Kidney (tissue), 22 donors: ENCODE measurements around the gene ADAT2. TPM values are rescaled to one million over a fixed set of nuclear protein-coding genes. Genes with fewer than 3 reads are reported as not detected.

Source experiments
- DNase-seq, 5 donors: peaks; one replicate each; pipeline ENCODE4 v3.0.0-alpha.2; 2013 to 2020
- FAIRE-seq: peaks from 2 replicates; lab custom pipeline; 2012; peaks lifted over from hg19 to GRCh38; lab: Jason Lieb, UNC
- H3K27ac ChIP-seq, 2 donors: one replicate each; pipeline ENCODE4 v1.7.0; 2013; ENCODE audit warnings: low read depth in 2 of 2, low read length in 2 of 2, inconsistent platforms in 1 of 2
- H3K27me3 ChIP-seq: one replicate; pipeline ENCODE4 v1.7.1; 2013; ENCODE audit warnings: low read length, inconsistent platforms; ENCODE audit not compliant: control insufficient read depth, insufficient read depth
- H3K36me3 ChIP-seq, 3 donors: one replicate each; pipeline versions ENCODE4 v1.7.0 to v1.7.1; 2013; ENCODE audit warnings: low read length in 3 of 3, control low read depth in 1 of 3, inconsistent platforms in 1 of 3; ENCODE audit not compliant: insufficient read depth in 3 of 3, control insufficient read depth in 2 of 3
- H3K4me1 ChIP-seq, 3 donors: one replicate each; pipeline versions ENCODE4 v1.7.0 to v1.7.1; 2013; ENCODE audit warnings: low read length in 3 of 3, inconsistent platforms in 1 of 3, low read depth in 1 of 3; ENCODE audit not compliant: control insufficient read depth in 2 of 3, insufficient read depth in 2 of 3
- H3K4me3 ChIP-seq, 3 donors: one replicate each; pipeline versions ENCODE4 v1.7.0 to v1.8.1; 2013; ENCODE audit warnings: low read length in 3 of 3, control low read depth in 1 of 3, inconsistent platforms in 1 of 3
- H3K9ac ChIP-seq, 3 donors: one replicate each; pipeline versions ENCODE4 v1.7.0 to v1.7.1; 2013; ENCODE audit warnings: low read length in 3 of 3, control low read depth in 1 of 3, inconsistent platforms in 1 of 3
- H3K9me3 ChIP-seq, 3 donors: one replicate each; pipeline versions ENCODE4 v1.7.0 to v1.7.1; 2013; ENCODE audit warnings: low read length in 3 of 3, control low read depth in 1 of 3, inconsistent platforms in 1 of 3; ENCODE audit not compliant: control insufficient read depth in 2 of 3, insufficient read depth in 1 of 3
- intact Hi-C: fragments of 100-400 bp; cut with DNase I; formaldehyde crosslinking; loops from one replicate; pipeline ENCODE4 v1.11.1; 2022
- long read RNA-seq, 10 donors: library from polyadenylated mRNA in 1 of 10; unstranded in 1 of 10; transcript quantifications; one replicate each; pipeline ENCODE4 v2.0.0 and lab custom pipeline, GENCODE V29; 2021 to 2026
- polyA plus RNA-seq: library from polyadenylated mRNA; stranded (reverse); fragments of 350-450 nt; fragmentation: Illumina TruSeq; extraction: RNeasy Lipid Tissue Mini Kit (QIAGEN cat#74804); gene quantifications from one replicate; pipeline ENCODE4 v1.2.3, GENCODE V29; 2014; ENCODE audit warnings: low read depth, low replicate concordance; ENCODE audit not compliant: insufficient read depth
- total RNA-seq: library from RNA; stranded (reverse); fragmentation: NEBNext Ultra II Directional; extraction: Animal tissue kit (Norgen Biotek cat#: 25700); gene quantifications from one replicate; pipeline ENCODE4 v1.2.1, GENCODE V29; 2021
- TF ChIP-seq, protein P1 (sequence below): IDR thresholded peaks from 3 replicates; pipeline ENCODE4 v1.5.1; 2012; ENCODE audit warnings: mild to moderate bottlenecking, moderate library complexity, borderline replicate concordance; ENCODE audit not compliant: insufficient read depth; ENCODE audit errors: extremely low read depth
- donor health status: control.
- donor health status: control.
- donor health status: control.
- donor health status: control.
- donor health status: control.
- donor health status: DM: yes; HTN: yes; CAD: no.
- donor health status: Normal renal cell carcinoma (clear cell type).

The ADAT2 gene
- total RNA-seq (6.9 TPM), polyA plus RNA-seq (4.6 TPM)
- long read RNA-seq, donor 1, full-length matches to known transcripts: 2 of 2 reads
- long read RNA-seq, donor 1, partial matches to known transcripts: 0 of 2 reads
- long read RNA-seq, donor 1, other reads (novel, unspliced or antisense): 0 of 2 reads
- long read RNA-seq, donor 2, full-length matches to known transcripts: 4 of 4 reads
- long read RNA-seq, donor 2, partial matches to known transcripts: 0 of 4 reads
- long read RNA-seq, donor 2, other reads (novel, unspliced or antisense): 0 of 4 reads
- long read RNA-seq, donor 3, partial matches to known transcripts: 0 of 5 reads
- long read RNA-seq, donor 3, other reads (novel, unspliced or antisense): 0 of 5 reads
- long read RNA-seq, donor 4, partial matches to known transcripts: 0 of 1 reads
- long read RNA-seq, donor 4, other reads (novel, unspliced or antisense): 0 of 1 reads
- long read RNA-seq, donor 5: 0 reads
- long read RNA-seq, donor 6, full-length matches to known transcripts: 2 of 2 reads
- long read RNA-seq, donor 6, partial matches to known transcripts: 0 of 2 reads
- long read RNA-seq, donor 6, other reads (novel, unspliced or antisense): 0 of 2 reads
- long read RNA-seq, donor 7, full-length matches to known transcripts: 1 of 6 reads
- long read RNA-seq, donor 7, partial matches to known transcripts: 1 of 6 reads
- long read RNA-seq, donor 7, other reads (novel, unspliced or antisense): 4 of 6 reads
- long read RNA-seq, donor 8, full-length matches to known transcripts: 3 of 3 reads
- long read RNA-seq, donor 8, partial matches to known transcripts: 0 of 3 reads
- long read RNA-seq, donor 8, other reads (novel, unspliced or antisense): 0 of 3 reads
- long read RNA-seq, donor 9: 0 reads
- long read RNA-seq, donor 10, full-length matches to known transcripts: 2 of 2 reads
- long read RNA-seq, donor 10, partial matches to known transcripts: 0 of 2 reads
- long read RNA-seq, donor 10, other reads (novel, unspliced or antisense): 0 of 2 reads

DNA sequence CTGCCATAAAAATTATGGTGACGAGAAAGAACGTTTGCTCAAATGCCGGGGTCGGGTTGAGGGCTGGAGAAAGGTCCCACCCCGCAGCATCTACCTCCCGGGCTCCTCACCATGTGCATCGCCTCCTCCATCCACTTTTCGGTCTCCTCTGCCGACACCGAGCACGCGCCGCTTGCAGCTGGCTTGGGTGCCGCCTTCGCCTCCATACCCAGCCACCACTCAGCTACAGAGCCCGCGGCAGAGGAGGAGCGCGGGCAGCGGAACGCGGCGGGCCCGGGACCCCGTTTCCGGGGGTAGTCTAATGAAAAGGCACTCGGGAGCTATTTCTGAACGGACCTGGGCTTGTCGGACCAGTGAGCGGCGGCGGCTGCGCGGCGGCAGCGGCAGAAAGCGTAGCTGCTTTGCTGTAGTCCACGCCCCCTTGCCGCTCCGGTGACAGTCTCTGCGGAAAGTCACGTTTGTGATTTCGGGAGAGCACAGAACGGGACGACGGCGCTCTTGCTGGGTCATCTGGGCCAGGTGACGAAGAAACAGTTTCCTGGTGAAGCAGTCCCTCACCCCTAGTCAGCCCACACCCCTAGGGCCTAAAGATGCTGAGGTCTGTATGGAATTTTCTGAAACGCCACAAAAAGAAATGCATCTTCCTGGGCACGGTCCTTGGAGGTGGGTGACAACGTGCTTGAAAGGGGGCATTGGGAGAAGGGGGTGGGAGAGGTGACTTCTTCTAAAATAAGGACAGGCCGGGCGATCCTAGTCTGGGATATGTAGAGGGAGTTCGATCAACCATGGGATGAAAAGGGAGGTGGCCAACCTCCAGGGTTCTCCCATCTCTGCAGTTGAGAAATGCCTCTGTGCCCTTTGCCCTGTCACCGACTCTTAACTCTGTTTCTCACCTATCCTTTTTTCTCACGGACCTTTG is at the start of gene ADAT2, which contains the start of gene PEX3:
Gene ADAT2 (minus strand): TSS at position 243 of the 919 bp plus-strand sequence. CDS start 37 bp downstream, at position 206.
Gene PEX3 (plus strand): TSS at position 353 of the 919 bp plus-strand sequence. CDS start 238 bp downstream, at position 591.
- intact Hi-C loops: no loop called here
- H3K4me1 ChIP-seq: peaks cover 0 to 7% (median 3%) of the 10 kb centered on the region in 3 donors
- no peak for FAIRE-seq
- H3K27me3 ChIP-seq: no peaks in the 10 kb centered on the region
- H3K27ac ChIP-seq: peak within 1 kb of the TSS; percentile 51 to 78
- peak within 1 kb of the TSS; percentile 89 to 98 (median 96) for H3K4me3 ChIP-seq
- DNase-seq: peak; percentile 96 to 97 (median 96)
- H3K36me3 ChIP-seq: no peaks in the 10 kb centered on the region
- no peaks in the 10 kb centered on the region for H3K9me3 ChIP-seq
- peak within 1 kb of the TSS; percentile 92 to 96 (median 92) for H3K9ac ChIP-seq
- TF ChIP-seq, protein P1, sequence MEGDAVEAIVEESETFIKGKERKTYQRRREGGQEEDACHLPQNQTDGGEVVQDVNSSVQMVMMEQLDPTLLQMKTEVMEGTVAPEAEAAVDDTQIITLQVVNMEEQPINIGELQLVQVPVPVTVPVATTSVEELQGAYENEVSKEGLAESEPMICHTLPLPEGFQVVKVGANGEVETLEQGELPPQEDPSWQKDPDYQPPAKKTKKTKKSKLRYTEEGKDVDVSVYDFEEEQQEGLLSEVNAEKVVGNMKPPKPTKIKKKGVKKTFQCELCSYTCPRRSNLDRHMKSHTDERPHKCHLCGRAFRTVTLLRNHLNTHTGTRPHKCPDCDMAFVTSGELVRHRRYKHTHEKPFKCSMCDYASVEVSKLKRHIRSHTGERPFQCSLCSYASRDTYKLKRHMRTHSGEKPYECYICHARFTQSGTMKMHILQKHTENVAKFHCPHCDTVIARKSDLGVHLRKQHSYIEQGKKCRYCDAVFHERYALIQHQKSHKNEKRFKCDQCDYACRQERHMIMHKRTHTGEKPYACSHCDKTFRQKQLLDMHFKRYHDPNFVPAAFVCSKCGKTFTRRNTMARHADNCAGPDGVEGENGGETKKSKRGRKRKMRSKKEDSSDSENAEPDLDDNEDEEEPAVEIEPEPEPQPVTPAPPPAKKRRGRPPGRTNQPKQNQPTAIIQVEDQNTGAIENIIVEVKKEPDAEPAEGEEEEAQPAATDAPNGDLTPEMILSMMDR: peak; percentile 22

DNA sequence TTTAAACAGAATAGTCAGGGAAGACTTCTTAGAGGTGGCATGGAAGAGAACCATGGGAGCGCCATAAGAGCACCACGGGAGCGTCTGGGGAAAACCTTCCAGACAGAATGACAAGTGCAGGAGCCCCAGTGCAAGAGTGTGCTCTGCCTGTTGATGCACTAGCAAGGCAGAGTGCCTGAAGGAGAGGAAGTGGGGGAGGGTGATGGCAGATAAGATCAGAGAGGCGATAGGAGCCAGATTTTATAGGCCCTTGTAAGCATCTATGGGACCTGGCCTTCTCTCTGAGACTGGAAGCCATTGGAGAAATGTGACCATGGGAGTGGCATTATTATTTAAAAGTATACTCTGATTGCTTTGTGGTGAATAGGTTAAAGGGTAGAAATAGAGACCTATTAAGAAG is 47.9 kb upstream of the ADAT2 start:
- H3K27me3 ChIP-seq: no peaks in the 10 kb centered on the region
- no peak overlapping the region for H3K4me3 ChIP-seq
- H3K4me1 ChIP-seq: no peaks in the 10 kb centered on the region
- TF ChIP-seq, protein P1: no peak
- FAIRE-seq (no peak), DNase-seq (no peak)
- no peak overlapping the region for H3K9ac ChIP-seq
- peaks cover 3 to 21% (median 10%) of the 10 kb centered on the region in 3 donors for H3K36me3 ChIP-seq
- H3K27ac ChIP-seq: no peak overlapping the region
- H3K9me3 ChIP-seq: no peaks in the 10 kb centered on the region
- intact Hi-C loops: no loop called here

DNA sequence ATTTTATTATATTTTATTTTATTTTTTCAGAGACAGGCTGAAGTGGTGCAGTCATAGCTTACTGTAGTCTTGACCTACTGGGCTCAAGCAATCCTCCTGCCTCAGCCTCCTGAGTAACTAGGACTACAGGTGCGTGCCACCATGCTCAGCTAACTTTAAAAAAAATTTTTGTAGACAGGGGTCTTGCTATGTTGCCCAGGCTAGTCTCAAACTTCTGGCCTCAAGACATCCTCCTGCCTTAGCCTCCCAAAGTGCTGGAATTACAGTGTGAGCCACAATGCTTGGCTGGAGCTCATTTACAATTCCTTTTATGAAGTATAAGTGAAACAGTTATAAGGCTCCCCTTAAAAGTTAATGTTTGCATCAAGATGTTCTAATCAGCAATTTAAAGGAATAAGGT is 46.5 kb upstream of the ADAT2 start:
- H3K27me3 ChIP-seq: no peaks in the 10 kb centered on the region
- no peak overlapping the region for H3K27ac ChIP-seq
- FAIRE-seq (no peak), DNase-seq (no peak)
- H3K36me3 ChIP-seq: peaks cover 3 to 19% (median 10%) of the 10 kb centered on the region in 3 donors
- TF ChIP-seq, protein P1: no peak
- no peaks in the 10 kb centered on the region for H3K9me3 ChIP-seq
- no peak overlapping the region for H3K9ac ChIP-seq
- intact Hi-C loops: no loop called here
- H3K4me1 ChIP-seq: no peaks in the 10 kb centered on the region
- H3K4me3 ChIP-seq: no peak overlapping the region
